GM21737 (cell line): ENCODE results near the gene CABP2.
"Not testable (repeated sequence)": the region's sequence is repeated elsewhere in the genome, so short reads cannot be mapped to it uniquely, and the experiment has no call there.

Source experiments
- ATAC-seq: cut with Tn5 transposase; IDR thresholded peaks from one replicate; pipeline ENCODE4 v1.9.1; 2021; ENCODE audit warnings: mild to moderate bottlenecking, moderate library complexity; ENCODE audit not compliant: unreplicated experiment

The CABP2 gene

DNA sequence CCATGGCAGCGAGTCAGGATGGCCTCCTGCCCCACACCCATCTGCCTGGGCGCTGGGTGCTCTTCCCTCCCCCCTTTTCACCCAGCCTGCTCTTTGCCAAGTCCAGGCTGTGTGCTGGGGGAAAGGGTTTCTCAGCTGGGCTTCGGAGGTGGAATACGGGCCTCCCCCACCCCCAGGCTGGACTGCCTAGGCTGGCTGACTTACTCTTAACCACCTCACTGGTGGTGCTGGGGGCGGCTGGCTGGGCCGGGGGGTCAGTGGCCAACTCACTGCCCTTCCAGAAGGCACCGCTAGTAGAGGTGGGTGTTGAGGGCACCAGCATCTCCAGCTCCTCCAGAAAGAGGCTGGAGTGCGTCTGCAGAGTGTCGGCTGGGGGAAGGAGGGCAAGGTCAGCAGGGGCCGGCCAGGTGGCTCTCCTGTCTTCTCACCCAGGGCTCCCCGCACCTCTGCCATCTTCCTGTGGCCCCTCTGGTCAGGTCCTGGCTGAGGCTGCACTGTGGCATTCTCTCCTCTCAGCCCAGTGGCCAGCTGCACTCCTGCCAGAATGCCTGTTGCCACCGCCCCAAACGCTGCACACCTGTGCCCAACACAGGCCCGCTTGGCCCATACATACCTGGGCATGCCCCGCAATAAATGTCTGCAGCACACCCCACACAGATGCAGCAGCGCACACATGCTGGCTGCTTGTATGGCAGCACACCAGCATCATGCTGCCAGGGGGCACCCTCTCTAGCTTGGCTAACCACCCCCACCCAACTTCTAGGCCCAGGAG is 27.8 kb downstream of the CABP2 start:
- ATAC-seq = no peak

DNA sequence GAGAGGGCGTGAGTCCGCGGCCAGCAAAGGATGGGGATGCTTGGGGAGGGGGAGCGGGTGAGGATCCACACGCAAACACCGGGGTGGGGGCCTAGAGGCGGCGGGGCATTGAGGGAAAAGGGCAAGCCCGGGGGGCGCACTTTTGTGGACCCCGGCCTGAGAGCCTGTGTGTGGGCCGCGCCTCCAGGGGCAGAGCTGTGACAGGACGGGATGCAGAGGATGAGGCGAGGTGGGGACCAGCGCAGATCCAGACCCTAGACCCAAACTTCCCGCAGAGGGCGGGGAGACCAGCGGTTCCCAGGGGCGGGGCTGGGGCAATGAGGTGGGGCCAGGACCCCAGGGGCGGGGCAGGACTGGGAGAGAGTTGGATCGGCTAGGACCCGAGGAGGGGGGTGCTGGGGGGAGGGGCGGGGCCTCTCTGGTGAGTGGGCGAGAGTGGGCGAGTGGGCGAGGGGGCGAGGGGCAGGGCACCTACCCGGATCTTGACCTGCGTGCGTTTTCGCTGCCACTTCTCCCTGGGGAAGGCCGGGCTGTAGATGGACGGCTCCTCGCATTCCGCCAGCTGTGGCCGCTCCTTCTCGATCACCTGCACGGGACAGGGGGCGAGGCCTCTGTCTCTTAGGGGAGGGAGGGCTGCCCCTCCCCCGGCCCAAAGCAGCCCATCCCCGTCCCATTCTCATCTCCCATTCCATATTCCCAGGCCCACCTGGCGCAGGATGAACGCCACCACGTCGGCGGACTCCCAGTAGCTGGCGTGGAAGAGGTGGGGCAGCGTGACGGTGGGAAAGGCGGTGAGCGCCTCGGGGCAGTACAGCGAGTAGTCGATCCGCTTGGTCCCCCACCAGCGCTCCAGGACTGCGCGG is 28.6 kb downstream of the CABP2 start:
- no peak for ATAC-seq

DNA sequence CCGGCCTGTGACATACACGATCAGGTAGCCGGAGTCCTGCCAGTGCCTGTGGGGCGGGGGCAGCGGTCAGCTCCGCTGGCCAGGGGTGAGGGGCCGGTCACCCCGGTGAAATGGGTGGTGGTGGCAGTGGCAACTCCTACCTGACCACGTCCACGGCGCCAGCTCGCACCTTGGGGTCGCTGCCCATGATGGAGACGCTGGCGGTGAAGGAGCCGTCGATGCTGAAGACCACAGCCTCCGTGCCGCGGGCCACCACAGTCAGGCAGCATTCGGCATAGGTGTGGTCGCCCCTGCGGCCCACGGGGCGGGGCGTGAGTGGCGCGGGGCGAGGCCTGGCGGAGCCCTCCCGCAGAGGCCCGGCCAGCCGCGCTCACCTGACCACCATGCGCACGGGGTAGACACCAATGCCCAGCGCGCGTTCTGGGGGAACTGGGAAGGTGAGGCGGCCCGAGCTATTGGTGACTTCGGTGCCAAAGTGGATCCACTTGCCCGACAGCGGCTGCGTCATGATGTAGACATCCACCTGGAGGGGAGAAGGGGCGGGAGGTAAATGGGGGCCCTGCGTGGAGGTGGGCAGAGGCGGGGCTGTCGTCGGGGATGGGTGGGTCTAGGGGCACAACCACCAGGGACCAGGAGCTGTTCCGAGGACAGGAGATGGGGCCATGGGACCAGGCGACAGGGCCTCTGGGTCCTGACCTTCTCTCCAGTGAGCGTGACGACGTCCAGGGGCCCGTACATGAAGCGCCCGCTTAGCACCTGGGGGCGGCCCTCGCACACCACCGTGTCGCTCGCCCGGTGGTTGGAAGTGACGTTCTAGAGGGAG is 29.5 kb downstream of the CABP2 start:
- ATAC-seq = no peak

DNA sequence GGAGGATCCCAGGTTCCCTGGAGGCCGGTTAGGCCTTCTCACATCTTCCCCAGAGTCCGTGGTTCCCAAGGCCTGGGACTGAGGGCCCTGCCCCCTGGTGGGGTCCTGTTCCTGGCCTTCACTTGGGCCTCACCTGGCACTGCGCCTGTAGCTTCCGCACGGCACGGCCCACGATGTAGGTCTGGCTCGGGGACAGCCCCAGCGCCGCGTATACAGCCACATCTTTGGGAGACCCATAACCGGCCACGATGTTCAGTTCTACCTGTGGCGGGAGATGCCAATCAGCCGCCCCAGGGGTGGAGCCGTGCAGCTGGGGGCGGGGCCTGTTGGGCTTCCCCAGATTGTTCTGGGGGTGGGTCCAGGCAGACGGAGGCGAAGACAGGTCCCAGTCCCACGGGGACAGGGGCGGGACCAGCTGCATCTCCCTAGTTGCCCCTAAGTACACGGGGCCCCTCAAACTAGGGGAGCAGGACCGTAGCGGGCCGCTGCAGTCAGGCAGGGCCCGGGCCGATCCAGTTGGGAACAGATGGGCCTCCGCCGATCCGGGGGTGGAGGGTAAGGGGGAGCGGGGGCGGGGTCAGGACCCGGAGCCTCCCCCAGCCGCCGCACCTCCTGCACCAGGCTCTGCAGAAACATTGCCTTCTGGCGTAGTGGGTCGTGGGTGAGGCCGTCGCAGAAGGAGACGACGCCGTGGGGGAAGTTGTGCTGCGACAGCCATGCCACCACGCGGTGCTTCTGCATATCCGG is 30.3 kb downstream of the CABP2 start:
- ATAC-seq = no peak

DNA sequence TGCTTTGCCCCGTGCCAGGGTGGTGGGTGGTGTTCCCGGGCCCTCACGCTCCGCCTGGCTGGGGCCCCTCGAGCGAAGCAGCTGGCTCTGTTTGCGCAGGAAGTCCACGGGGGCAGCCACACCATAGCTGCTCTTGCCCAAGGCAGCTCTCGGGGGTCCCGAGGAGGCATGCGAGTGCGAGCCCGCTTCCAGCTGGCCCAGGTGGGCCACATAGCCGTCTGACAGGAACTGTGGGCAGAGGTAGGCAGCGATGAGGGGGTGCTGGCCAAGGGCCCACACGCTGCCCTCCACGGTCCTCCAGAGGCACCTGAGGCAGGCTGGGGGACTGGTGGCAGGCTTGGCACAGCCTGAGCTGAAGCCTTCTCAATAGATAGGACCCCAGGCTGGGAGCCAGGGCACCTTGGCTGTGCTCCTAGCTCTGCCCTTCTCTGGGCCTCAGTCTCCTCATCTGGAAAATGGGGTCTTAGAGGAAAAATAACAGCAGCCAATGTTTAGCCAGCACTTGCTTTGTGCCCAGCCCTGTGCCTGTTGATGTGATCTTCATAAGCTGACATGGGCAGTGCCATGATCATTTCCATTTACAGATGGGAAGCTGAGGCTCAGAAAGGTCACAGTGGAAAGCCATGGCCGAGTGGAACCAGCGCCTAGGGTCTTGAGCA is 31.0 kb downstream of the CABP2 start:
- no peak for ATAC-seq

DNA sequence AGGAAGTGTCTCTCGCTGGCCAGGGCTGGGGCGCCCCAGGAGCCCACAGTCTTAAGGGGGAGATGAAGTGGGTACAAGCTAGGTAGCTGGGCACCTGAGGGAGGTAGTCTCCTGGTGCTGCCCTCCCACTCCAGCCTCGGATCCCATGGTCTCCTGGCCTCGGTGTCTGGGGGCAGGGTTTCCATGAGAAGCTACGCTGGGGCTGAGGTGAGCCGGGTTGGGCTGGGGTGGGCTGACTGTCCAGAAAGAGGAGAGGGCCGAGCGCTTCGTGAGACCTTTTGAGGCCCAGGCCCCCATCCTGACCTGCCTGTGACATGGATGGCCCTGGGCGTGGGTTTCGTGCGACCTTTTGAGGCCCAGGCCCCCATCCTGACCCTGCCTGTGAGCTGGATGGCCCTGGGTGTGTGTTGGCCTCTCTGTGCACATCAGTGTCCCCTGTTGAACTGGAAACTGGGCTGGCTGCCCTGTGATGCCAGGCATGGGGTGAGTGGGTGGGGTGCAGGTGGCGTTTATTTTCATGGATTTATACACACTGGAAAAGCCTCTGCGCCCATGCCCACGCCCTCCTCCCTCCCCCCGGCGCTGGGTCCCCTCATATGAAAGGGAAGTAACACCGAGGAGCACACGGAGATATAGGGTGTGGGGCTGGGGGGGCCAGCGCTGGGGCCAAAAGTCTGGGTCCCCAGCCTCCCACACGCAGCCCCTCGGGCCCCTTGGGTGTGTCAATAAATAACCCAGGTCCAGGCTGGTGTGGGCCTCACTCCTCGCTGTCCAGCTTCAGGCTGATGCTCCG is 31.8 kb downstream of the CABP2 start:
- no peak for ATAC-seq

DNA sequence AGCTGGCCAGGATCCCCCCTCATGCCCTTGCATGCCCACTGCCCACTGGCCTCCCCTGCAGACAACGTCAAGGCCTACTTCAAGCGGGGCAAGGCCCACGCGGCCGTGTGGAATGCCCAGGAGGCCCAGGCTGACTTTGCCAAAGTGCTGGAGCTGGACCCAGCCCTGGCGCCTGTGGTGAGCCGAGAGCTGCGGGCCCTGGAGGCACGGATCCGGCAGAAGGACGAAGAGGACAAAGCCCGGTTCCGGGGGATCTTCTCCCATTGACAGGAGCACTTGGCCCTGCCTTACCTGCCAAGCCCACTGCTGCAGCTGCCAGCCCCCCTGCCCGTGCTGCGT is 32.5 kb downstream of the CABP2 start:
- no peak for ATAC-seq

DNA sequence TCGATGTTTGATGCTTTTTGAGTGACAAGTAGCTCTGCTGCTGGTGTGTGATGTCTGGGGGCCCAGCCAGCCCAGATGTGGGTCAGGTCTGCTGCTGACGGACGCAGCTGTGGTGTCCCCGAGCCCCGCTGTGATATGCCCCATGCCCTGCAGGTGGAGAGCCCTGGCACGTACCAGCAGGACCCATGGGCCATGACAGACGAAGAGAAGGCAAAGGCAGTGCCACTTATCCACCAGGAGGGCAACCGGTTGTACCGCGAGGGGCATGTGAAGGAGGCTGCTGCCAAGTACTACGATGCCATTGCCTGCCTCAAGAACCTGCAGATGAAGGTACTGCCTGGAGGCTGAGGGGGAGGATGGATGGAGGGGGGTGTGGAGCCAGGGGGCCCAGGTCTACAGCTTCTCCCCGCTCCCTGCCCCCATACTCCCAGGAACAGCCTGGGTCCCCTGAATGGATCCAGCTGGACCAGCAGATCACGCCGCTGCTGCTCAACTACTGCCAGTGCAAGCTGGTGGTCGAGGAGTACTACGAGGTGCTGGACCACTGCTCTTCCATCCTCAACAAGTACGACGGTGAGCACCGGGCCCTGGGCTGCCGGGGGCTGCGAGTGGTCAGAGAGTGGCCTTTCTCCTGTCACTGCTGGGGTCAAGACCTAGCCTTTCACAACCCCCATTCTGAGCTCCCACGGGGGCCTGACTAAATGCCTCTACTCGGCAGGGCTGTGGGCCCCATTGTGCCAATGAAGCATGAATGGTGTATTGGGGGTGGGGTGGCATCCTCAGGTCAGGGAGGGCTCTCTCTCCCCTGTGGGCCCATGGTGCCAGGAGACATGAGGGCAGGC is 33.1 kb downstream of the CABP2 start:
- no peak for ATAC-seq

DNA sequence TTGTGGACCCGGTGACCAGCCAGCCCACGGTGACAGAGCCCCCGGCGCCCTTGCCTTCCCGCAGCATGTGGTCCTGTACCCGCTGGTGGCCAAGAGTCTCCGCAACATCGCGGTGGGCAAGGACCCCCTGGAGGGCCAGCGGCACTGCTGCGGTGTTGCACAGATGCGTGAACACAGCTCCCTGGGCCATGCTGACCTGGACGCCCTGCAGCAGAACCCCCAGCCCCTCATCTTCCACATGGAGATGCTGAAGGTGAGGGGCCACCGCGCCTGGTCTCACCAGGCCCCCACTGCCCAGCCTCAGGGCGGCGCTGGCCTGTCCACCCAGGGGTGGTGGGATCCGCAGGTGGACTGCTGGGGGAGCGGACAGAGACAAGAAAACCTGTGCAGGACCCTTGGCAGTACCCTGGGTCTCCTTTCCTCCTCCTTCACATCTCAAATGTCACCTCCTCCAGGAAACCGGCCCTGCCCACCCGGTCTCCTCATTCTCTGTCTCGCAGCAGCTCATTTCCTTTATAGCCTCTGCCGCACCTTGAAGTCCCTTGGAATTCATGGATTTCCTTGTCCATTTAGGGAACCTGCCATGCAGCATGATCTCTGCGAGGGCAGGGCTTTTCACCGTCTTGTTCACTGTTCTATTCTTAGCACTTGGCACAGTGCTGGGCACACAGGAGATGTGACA is 33.9 kb downstream of the CABP2 start:
- no peak for ATAC-seq

DNA sequence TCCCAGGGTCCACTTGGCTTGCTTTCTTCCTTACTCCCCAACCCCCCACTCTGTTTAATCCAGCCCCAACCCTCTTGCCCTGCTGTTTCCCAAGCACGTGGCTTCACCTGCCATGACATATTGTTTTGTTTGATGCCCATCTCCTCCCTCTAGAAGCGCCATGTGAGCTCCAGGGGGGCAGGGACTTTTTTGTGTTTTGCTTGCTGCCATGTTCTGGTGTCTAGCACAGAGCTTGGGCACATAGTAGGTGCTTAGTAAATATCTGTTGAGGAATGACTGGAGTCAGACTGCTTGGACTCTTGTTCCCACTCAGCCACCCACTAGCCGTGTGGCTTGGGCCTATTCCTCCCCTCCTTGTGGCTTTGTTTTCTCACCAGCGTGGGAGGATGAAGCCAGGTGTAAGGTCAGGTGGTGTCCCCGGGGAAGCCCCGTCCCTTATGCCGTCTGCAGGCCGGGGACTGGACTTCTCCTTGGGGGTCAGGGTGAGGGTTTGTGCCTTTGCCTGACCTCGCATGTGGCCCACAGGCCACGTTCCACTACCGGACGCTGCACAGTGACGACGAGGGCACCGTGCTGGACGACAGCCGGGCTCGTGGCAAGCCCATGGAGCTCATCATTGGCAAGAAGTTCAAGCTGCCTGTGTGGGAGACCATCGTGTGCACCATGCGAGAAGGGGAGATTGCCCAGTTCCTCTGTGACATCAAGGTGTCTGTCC is 36.6 kb downstream of the CABP2 start:
- no peak for ATAC-seq

DNA sequence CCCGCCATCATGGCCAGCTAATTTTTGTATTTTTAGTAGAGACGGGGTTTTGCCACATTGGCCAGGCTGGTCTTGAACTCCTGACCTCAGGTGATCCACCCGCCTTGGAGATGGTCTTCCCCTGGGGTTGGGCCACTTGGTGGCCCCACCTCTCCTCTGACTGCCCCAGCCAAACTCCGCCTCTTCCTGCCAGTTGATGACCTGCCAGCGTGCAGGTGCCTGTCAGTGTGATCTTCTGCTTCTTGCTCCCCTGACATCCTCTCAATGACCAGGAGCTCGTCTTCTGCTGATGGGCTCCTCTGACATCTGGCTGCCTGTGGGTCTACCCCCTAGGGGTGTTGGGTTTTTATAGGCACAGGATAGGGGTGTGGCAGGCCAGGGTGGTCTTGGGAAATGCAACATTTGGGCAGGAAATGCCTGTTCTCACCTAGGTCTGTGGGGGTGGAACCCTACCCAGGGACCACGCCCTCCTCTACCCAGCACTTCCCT is 37.3 kb downstream of the CABP2 start:
- ATAC-seq = not testable (repeated sequence)

DNA sequence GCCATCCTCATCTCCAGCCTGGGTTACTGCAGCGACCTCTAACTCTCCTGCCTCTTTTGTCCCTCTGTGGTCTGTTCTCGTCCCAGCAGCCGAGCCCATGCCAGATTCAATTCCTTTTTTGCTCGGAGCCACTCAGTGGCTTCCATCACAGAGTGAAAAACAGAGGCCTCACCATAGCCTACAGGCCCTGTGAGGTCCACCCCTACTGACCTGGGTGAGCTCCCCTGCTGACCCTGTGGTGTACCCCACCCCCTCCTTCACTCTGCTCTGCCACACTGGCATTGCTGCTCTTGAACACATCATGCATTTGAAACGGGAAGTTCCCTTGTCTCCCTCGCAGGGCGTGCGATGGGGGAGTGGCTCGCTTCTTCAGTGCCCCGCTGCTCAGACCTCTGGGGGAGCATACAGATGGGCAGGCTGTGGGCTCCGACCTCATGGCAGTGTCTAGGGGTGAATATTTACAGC is 38.4 kb downstream of the CABP2 start:
- ATAC-seq = no peak

DNA sequence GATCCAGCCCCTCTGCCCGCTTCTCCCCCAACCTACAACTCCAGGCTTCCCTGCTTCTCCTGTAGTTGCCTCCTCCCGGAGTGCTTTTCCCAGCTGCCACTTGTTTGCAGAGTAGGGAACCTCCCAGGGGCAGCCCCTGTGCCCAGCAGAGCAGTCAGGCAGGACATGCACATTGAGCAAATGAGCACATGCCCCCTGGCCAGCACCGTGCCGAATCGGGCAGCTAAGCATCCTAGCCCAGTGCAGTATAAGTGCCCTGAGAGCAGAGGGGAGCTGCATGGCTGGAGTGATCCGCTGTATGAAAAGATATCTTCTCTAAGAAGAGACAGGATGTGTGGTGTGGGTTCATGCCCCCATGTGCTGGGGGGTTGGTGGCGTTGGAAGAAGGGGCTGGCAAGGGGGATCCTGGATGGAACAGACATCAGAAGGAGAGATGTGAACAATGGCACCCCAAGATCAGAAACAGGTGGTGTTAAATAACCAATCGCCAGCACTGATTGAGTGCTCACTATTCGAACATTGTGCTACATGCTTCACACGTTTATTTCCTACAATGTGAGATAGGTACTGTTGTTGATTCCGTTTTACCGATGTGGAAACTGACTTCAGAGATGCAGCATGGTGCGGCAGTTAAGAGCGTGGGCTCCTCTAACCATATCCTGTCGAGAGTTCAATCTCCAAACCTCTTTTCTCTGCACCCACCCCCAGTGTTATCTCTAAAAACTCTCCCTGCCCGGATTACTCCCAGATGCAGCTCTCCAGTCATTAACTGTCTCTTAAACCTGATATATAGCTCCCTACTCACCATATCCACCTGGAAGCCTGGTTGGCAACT is 39.2 kb downstream of the CABP2 start:
- ATAC-seq = no peak

DNA sequence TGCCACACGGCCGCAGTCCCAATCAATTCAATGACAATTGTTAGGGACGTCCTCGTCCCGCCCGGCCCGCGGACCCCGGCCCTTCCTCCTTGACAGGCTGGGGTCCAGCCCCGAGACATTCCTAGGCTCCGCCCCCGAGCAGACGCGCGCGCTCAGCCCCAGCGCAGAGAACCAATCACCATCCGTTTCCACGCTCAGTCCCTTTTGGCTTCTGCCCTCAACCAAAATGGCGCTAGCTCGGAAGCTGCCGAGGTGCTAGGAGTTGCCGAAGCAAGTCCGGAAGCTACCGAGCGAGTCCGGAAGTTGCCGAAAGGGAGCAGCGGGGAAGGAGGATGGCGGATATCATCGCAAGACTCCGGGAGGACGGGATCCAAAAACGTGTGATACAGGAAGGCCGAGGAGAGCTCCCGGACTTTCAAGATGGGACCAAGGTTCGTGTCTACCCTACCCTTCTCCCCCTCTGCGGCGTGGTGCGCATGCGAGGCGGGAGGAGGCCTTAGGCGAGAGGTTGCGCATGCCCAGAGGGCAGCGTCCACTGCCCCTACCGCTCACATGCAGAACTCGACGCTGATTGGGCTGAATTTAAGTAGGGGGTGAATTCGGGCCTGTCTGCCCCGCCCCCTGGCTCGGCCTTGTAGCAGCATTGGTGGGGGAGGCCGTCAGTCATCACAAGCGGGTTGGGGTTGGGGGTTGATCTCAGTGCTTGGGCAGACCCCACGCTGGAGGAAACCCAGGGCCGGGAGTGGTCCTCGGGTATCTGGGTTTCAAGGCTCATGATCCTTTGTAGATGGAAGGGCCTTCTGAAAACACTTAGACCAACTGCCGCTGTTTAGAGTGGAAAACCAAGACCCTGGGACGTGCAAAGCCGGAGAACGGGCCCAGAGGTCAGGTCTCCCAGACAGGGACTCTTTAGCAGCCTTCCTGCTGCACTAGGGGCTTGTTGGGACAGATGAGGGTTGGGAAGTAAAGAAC is 40.1 kb downstream of the CABP2 start, which contains the start of gene AIP:
TSS of gene AIP (plus strand) at position 200 of the 972 bp plus-strand sequence. CDS start at position 333, 133 bp downstream.
- peak; percentile 60 for ATAC-seq

DNA sequence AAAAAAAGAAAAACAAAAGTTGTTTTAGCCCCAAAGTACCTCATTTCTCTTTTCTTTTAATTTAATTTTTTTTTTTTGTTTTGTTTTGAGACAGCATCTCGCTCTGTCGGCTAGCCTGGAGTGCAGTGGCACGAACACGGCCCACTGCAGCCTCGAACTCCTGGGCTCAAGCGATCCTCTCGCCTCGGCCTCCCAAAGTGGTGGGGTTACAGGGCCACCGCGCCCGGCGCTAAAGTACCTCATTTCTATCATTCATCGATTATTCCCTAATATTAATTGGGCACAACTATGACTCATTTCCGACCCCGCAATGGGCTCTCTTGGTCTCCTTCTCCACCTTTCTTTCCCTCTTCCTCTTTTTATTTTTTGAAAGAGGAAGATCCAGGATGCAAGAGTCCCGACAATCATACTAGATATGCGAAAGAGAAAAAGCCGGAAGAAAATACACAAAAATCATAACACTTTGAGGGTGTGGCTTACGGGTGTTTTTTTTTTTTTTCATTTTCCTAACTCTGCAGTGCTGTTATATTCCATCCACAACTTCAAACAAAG is 40.9 kb downstream of the CABP2 start:
- ATAC-seq = no peak
